ENCODE results near the gene PEPD.

DNA sequence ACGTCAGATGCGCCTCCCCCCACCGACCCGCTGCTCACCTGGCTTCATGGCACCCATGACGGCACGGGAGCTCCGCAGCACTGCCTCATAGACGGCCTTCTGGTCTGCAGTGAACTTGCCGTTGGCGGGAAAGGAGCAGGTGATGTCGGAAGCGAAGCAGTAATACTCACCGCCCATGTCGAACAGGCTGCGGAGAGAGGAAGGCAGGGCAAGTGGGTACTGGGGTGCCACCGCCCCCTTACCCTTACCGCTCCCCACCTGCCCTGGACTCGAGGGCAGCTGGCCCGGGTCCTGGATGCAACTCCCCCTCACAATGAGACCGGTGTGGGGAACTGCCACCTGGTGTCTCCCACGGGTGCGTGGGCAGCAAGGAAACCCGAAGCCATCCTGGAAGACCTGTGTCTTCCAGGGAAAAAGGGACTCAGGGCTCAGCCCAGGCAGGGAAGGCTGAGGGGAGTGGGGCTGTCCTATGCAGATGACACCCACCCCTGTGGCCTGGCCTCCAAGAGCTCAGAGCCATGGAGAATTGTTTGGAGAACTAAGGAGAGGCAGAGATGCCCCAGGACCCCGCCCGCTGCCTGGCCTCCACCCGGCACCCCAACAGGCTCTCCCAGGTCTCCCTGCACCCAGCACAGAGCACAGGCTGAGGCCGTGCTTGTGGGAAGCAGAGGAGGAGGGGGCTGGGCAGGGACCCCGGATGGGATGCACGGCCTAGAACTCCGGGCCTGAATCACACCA lies 119.7 kb downstream of the PEPD start:
- TF ChIP-seq, protein P1, sequence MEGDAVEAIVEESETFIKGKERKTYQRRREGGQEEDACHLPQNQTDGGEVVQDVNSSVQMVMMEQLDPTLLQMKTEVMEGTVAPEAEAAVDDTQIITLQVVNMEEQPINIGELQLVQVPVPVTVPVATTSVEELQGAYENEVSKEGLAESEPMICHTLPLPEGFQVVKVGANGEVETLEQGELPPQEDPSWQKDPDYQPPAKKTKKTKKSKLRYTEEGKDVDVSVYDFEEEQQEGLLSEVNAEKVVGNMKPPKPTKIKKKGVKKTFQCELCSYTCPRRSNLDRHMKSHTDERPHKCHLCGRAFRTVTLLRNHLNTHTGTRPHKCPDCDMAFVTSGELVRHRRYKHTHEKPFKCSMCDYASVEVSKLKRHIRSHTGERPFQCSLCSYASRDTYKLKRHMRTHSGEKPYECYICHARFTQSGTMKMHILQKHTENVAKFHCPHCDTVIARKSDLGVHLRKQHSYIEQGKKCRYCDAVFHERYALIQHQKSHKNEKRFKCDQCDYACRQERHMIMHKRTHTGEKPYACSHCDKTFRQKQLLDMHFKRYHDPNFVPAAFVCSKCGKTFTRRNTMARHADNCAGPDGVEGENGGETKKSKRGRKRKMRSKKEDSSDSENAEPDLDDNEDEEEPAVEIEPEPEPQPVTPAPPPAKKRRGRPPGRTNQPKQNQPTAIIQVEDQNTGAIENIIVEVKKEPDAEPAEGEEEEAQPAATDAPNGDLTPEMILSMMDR (IDR thresholded peaks at IDR 0.05; ENCODE audit: poor library complexity): no peak
- TF ChIP-seq EZH2phosphoT487 (IDR thresholded peaks at IDR 0.05; ENCODE audit: low read depth, severe bottlenecking, unreplicated experiment) (no peak), EZH2 (IDR thresholded peaks at IDR 0.05; ENCODE audit: borderline replicate concordance) (no peak)

All from hepatocyte (in vitro differentiated cells).